SK-N-SH (cell line): Measurements from ENCODE around the gene FH. TPM values are rescaled to one million over a fixed set of nuclear protein-coding genes. Genes with fewer than 3 reads are reported as not detected.

Experiments used
- CTCF ChIA-PET: fragments of 300-600, 350-600 bp; formaldehyde crosslinking; extraction: SDS; loops from one replicate; lab custom pipeline; 2021; lab: Yijun Ruan, JAX
- POLR2A ChIA-PET: fragments of 350-600 bp; sonication (Branson Sonifier 250); formaldehyde crosslinking; extraction: SDS; loops from one replicate; lab custom pipeline; 2020; ENCODE audit warnings: antibody characterized with exemption, inconsistent platforms; lab: Yijun Ruan, JAX
- DNase-seq: peaks from one replicate; pipeline ENCODE4 v3.0.0; 2012
- H2AFZ ChIP-seq: fragments of 200-600 bp; sonication (generic); 2 replicates; pipeline ENCODE4 v1.8.1; 2016; ENCODE audit warnings: antibody characterized with exemption, mild to moderate bottlenecking, low read depth
- H3F3A ChIP-seq: fragments of 200-600 bp; sonication (generic); replicated peaks from 2 replicates; pipeline ENCODE3; 2016; ENCODE audit warnings: antibody characterized with exemption, mild to moderate bottlenecking; ENCODE audit not compliant: insufficient read depth
- H3K27ac ChIP-seq, 2 experiments: fragments of 200-500 bp in 1 of 2; fragments of 200-600 bp in 1 of 2; sonication (Bioruptor generic) in 1 of 2; sonication (generic), shearing (Covaris generic) in 1 of 2; 2 replicates each; pipeline versions ENCODE4 v1.5.1 to v1.6.1; 2014 to 2016; ENCODE audit warnings: low read depth in 2 of 2, inconsistent platforms in 1 of 2, low read length in 1 of 2, mild to moderate bottlenecking in 1 of 2, mixed read lengths in 1 of 2
- H3K27me3 ChIP-seq: fragments of 200-600 bp; sonication (generic), shearing (Covaris generic); 2 replicates; pipeline ENCODE4 v1.6.1; 2016; ENCODE audit warnings: mixed run types; ENCODE audit not compliant: insufficient read depth
- H3K36me3 ChIP-seq, 2 experiments: fragments of 200-500 bp in 1 of 2; fragments of 200-600 bp in 1 of 2; sonication (Bioruptor generic) in 1 of 2; sonication (generic) in 1 of 2; replicated peaks in 1 of 2; 2 replicates each; pipeline versions ENCODE3 to v1.5.1; 2014 to 2016; ENCODE audit warnings: low read length in 1 of 2, mild to moderate bottlenecking in 1 of 2; ENCODE audit not compliant: insufficient read depth in 2 of 2, control insufficient read depth in 1 of 2
- H3K4me1 ChIP-seq, 2 experiments: fragments of 200-500 bp in 1 of 2; fragments of 200-600 bp in 1 of 2; sonication (Bioruptor generic) in 1 of 2; sonication (generic), shearing (Covaris generic) in 1 of 2; 2 replicates each; pipeline versions ENCODE4 v1.5.1 to v1.6.1; 2014 to 2016; ENCODE audit warnings: low read depth in 1 of 2, low read length in 1 of 2, mixed run types in 1 of 2; ENCODE audit not compliant: insufficient read depth in 2 of 2, control insufficient read depth in 1 of 2
- H3K4me2 ChIP-seq: fragments of 200-600 bp; sonication (generic), shearing (Covaris generic); 2 replicates; pipeline ENCODE4 v1.6.1; 2017; ENCODE audit warnings: mixed run types
- H3K4me3 ChIP-seq, 2 experiments: fragments of 200-500 bp in 1 of 2; fragments of 200-600 bp in 1 of 2; sonication (Bioruptor generic) in 1 of 2; sonication (generic), shearing (Covaris generic) in 1 of 2; 2 replicates each; pipeline versions ENCODE4 v1.5.1 to v1.8.1; 2014 to 2016; ENCODE audit warnings: low read depth in 2 of 2, inconsistent platforms in 1 of 2, low read length in 1 of 2, mild to moderate bottlenecking in 1 of 2, mixed read lengths in 1 of 2, moderate library complexity in 1 of 2
- H3K79me2 ChIP-seq: fragments of 200-600 bp; sonication (generic); 2 replicates; pipeline ENCODE4 v1.8.1; 2017; ENCODE audit warnings: mild to moderate bottlenecking; ENCODE audit not compliant: insufficient read depth
- H3K9ac ChIP-seq: fragments of 200-600 bp; sonication (generic); 2 replicates; pipeline ENCODE4 v1.6.1; 2017; ENCODE audit warnings: mixed run types
- H3K9me2 ChIP-seq: fragments of 200-600 bp; sonication (generic); 2 replicates; pipeline ENCODE4 v1.6.1; 2017; ENCODE audit warnings: mixed run types
- H3K9me3 ChIP-seq: fragments of 200-600 bp; sonication (generic); 2 replicates; pipeline ENCODE4 v1.6.1; 2017; ENCODE audit warnings: mixed run types, mild to moderate bottlenecking, moderate library complexity
- H4K20me1 ChIP-seq: fragments of 200-600 bp; sonication (generic); 2 replicates; pipeline ENCODE4 v1.6.1; 2017; ENCODE audit warnings: mild to moderate bottlenecking, mixed run types; ENCODE audit not compliant: insufficient read depth
- CHD2 ChIP-seq: fragments of 150-350 bp; IDR thresholded peaks from 2 replicates; pipeline ENCODE4 v1.6.1; 2018; ENCODE audit warnings: low read length; ENCODE audit not compliant: partially characterized antibody
- ELF1 ChIP-seq: IDR thresholded peaks from 2 replicates; pipeline ENCODE4 v1.4.0; 2012
- FOXM1 ChIP-seq: IDR thresholded peaks from 2 replicates; pipeline ENCODE4 v1.4.0; 2012; ENCODE audit warnings: low read depth, mild to moderate bottlenecking
- GABPA ChIP-seq: IDR thresholded peaks from 2 replicates; pipeline ENCODE4 v1.4.0; 2012; ENCODE audit warnings: low read depth, mild to moderate bottlenecking
- MXI1 ChIP-seq: IDR thresholded peaks from 2 replicates; pipeline ENCODE4 v1.6.1; 2012; ENCODE audit warnings: mild to moderate bottlenecking, low read depth, low read length, improper control_type of control experiment
- TAF1 ChIP-seq: IDR thresholded peaks from 2 replicates; pipeline ENCODE4 v1.6.1; 2012; ENCODE audit warnings: low read depth, mild to moderate bottlenecking, low read length, moderate library complexity, borderline replicate concordance
- TEAD4 ChIP-seq: IDR thresholded peaks from 2 replicates; pipeline ENCODE4 v1.4.0; 2012; ENCODE audit warnings: mild to moderate bottlenecking, borderline replicate concordance; ENCODE audit not compliant: insufficient read depth
- WGBS: methylation state at CpG from one replicate; pipeline ENCODE4 v1.1.6; 2017; ENCODE audit warnings: low lambda C conversion rate; 5-methylcytosine and 5-hydroxymethylcytosine counted together
- polyA plus RNA-seq, 3 experiments: library from polyadenylated mRNA; depleted of rRNA; stranded (reverse); fragments of >200 nt; gene quantifications; 2 replicates each; pipeline ENCODE4 v1.2.3, GENCODE V29; 2012
- TF ChIP-seq, protein P1 (sequence below): IDR thresholded peaks from 2 replicates; pipeline ENCODE4 v1.4.0; 2012; ENCODE audit warnings: low read depth, borderline replicate concordance
- TF ChIP-seq, protein P2 (sequence below): fragments of 150-350 bp; IDR thresholded peaks from 2 replicates; pipeline ENCODE4 v1.6.1; 2017; ENCODE audit warnings: antibody characterized with exemption, low read length, low read depth, borderline replicate concordance
- TF ChIP-seq, protein P3 (sequence below): IDR thresholded peaks from 2 replicates; pipeline ENCODE4 v1.4.0; 2012; ENCODE audit warnings: low read depth
- TF ChIP-seq, protein P4 (sequence below): IDR thresholded peaks from 2 replicates; pipeline ENCODE4 v1.6.1; 2012; ENCODE audit warnings: mild to moderate bottlenecking, low read depth, low read length, moderate library complexity

FH gene
- polyA plus RNA-seq, 1 of the 3 experiments (the other 2 are of a cell fraction) = 48.1 TPM

DNA sequence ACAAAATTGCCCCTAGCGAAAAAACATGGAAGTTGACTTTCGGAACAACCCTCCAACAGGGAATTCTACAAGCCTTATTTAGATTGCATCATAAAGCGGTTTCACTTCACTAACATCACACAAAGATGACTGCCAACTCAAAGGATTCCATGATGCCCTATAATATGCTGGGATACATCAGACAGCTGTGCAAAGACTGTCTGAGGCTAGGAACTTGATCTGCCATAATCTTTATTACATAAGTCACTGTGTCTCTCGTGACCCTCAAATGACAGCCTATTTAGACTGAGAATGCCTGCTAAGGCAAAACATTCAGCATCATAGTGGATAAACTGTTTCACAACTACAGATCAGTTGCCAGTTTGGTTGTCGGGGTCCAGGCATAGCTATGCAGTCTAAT, 23.8 kb downstream of the FH start (continued):
- TF ChIP-seq, protein P1, sequence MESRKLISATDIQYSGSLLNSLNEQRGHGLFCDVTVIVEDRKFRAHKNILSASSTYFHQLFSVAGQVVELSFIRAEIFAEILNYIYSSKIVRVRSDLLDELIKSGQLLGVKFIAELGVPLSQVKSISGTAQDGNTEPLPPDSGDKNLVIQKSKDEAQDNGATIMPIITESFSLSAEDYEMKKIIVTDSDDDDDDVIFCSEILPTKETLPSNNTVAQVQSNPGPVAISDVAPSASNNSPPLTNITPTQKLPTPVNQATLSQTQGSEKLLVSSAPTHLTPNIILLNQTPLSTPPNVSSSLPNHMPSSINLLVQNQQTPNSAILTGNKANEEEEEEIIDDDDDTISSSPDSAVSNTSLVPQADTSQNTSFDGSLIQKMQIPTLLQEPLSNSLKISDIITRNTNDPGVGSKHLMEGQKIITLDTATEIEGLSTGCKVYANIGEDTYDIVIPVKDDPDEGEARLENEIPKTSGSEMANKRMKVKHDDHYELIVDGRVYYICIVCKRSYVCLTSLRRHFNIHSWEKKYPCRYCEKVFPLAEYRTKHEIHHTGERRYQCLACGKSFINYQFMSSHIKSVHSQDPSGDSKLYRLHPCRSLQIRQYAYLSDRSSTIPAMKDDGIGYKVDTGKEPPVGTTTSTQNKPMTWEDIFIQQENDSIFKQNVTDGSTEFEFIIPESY = no peak
- TF ChIP-seq, protein P2, sequence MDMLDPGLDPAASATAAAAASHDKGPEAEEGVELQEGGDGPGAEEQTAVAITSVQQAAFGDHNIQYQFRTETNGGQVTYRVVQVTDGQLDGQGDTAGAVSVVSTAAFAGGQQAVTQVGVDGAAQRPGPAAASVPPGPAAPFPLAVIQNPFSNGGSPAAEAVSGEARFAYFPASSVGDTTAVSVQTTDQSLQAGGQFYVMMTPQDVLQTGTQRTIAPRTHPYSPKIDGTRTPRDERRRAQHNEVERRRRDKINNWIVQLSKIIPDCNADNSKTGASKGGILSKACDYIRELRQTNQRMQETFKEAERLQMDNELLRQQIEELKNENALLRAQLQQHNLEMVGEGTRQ = no peak

DNA sequence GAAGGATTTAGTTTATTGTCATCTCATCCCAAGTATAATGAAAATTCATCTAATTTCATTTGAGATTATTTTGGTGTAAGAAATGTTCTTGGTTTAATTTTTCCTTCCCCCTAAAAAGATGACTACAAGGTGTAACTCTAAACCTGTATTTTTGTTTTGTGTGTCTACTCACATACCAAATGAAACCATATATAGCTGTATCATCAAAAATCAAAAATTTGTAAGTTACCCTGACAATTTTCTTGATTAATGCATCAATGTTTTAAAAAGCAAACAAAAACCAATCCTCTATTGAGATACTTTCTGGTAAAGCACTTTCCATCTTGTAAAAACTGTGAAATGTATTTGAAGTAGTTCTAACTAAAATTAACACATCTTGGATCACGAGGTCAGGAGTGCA, 30.8 kb downstream of the FH start:
- Histone ChIP-seq H3F3A (peaks cover 8% of the 10 kb centered on the region), H3K4me3 (no peak overlapping the region), H3K27ac (no peak overlapping the region), H2AFZ (no peak overlapping the region), H3K9me2 (no peaks in the 10 kb centered on the region), H3K36me3 (peaks cover 0 to 9% of the 10 kb centered on the region in 2 experiments), H3K9ac (no peak overlapping the region), H3K4me2 (no peak overlapping the region), H3K9me3 (no peaks in the 10 kb centered on the region), H4K20me1 (no peaks in the 10 kb centered on the region), H3K79me2 (no peaks in the 10 kb centered on the region), H3K4me1 (peaks cover 0 to 8% of the 10 kb centered on the region in 2 experiments; a peak in 2 of 4 replicates), H3K27me3 (no peaks in the 10 kb centered on the region)
- 89% methylated on average over 1 of the region's 1 CpG for WGBS
- DNase-seq = no peak
- no peak for TF ChIP-seq FOXM1
- TF ChIP-seq, protein P1 = no peak
- TF ChIP-seq, protein P3, sequence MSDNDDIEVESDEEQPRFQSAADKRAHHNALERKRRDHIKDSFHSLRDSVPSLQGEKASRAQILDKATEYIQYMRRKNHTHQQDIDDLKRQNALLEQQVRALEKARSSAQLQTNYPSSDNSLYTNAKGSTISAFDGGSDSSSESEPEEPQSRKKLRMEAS = no peak
- TF ChIP-seq ELF1 = no peak
- TF ChIP-seq TEAD4 = no peak
- TF ChIP-seq, protein P4, sequence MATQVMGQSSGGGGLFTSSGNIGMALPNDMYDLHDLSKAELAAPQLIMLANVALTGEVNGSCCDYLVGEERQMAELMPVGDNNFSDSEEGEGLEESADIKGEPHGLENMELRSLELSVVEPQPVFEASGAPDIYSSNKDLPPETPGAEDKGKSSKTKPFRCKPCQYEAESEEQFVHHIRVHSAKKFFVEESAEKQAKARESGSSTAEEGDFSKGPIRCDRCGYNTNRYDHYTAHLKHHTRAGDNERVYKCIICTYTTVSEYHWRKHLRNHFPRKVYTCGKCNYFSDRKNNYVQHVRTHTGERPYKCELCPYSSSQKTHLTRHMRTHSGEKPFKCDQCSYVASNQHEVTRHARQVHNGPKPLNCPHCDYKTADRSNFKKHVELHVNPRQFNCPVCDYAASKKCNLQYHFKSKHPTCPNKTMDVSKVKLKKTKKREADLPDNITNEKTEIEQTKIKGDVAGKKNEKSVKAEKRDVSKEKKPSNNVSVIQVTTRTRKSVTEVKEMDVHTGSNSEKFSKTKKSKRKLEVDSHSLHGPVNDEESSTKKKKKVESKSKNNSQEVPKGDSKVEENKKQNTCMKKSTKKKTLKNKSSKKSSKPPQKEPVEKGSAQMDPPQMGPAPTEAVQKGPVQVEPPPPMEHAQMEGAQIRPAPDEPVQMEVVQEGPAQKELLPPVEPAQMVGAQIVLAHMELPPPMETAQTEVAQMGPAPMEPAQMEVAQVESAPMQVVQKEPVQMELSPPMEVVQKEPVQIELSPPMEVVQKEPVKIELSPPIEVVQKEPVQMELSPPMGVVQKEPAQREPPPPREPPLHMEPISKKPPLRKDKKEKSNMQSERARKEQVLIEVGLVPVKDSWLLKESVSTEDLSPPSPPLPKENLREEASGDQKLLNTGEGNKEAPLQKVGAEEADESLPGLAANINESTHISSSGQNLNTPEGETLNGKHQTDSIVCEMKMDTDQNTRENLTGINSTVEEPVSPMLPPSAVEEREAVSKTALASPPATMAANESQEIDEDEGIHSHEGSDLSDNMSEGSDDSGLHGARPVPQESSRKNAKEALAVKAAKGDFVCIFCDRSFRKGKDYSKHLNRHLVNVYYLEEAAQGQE = no peak
- TF ChIP-seq TAF1 = no peak
- no peak for TF ChIP-seq MXI1
- no peak for TF ChIP-seq GABPA
- TF ChIP-seq CHD2 = no peak
- ChIA-PET POLR2A (no interaction called here), CTCF (interaction anchor here (0.8 to 1.7 kb wide), 4 partner anchors 58 to 601 kb away, joined by 3 to 6 read pairs (median 4); no protein-coding TSS in a partner anchor)
